Mammary epithelial cell (primary cell): ENCODE measurements around the gene MAN2C1.

ENCODE experiments used
- EZH2 ChIP-seq: IDR thresholded peaks from 2 replicates; pipeline ENCODE4 v1.6.1; 2012; ENCODE audit warnings: low read length, inconsistent platforms, borderline replicate concordance
- TF ChIP-seq, protein P1 (sequence below), 2 donors: IDR thresholded peaks in 1 of 2; conservative IDR thresholded peaks in 1 of 2; 2 replicates each; pipeline ENCODE4 v1.5.1; 2011 to 2012; ENCODE audit warnings: inconsistent platforms in 2 of 2, low read length in 2 of 2, mild to moderate bottlenecking in 2 of 2, control low read depth in 1 of 2, low read depth in 1 of 2; ENCODE audit not compliant: insufficient read depth in 1 of 2; ENCODE audit errors: extremely low read depth in 1 of 2

DNA sequence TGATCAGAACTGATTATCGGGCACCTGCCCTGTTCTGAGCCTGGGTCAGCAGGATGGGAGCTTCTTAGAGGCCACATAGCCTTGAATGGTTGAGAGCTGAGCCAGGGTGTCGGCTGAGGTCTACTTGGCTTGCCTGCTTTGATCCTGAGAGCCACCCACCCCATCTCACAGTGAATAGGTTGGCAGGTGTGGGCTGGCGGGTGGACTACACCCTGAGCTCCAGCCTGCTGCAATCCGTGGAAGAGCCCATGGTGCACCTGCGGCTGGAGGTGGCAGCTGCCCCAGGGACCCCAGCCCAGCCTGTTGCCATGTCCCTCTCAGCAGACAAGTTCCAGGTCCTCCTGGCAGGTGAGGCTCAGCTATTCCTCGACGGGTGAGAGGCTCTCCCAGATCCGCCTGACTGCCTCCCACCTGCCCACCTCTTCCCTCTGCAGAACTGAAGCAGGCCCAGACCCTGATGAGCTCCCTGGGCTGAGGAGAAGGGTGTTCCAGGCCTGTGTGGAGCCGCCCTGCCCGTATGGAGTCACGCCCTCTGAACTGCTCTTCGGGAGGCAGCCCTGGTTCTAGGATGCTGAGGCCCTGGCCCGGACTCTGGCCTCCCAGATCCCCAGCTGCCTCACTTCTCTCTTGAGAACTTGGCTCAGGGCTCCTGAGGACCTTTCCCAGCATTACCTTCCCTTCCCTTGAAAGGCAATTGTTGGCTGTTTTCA is 28.7 kb downstream of the MAN2C1 start:
- TF ChIP-seq, protein P1, sequence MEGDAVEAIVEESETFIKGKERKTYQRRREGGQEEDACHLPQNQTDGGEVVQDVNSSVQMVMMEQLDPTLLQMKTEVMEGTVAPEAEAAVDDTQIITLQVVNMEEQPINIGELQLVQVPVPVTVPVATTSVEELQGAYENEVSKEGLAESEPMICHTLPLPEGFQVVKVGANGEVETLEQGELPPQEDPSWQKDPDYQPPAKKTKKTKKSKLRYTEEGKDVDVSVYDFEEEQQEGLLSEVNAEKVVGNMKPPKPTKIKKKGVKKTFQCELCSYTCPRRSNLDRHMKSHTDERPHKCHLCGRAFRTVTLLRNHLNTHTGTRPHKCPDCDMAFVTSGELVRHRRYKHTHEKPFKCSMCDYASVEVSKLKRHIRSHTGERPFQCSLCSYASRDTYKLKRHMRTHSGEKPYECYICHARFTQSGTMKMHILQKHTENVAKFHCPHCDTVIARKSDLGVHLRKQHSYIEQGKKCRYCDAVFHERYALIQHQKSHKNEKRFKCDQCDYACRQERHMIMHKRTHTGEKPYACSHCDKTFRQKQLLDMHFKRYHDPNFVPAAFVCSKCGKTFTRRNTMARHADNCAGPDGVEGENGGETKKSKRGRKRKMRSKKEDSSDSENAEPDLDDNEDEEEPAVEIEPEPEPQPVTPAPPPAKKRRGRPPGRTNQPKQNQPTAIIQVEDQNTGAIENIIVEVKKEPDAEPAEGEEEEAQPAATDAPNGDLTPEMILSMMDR (conservative IDR thresholded peaks at IDR 0.05 in 1 of 2, IDR thresholded peaks at IDR 0.05 in 1 of 2; ENCODE audit: extremely low read depth in 1 of 2, insufficient read depth in 1 of 2, low read depth in 1 of 2, low read length in 2 of 2): no peak
- TF ChIP-seq EZH2: no peak
